ENCODE results near the gene RGMA. TPM values are rescaled to one million over a fixed set of nuclear protein-coding genes. Genes with fewer than 3 reads are reported as not detected.

RGMA gene
- total and polyA plus RNA-seq, 2 of the 8 experiments (the other 6 are each of a cell fraction or from before 2014, with no cell fraction given): 19.9 to 39.8 TPM

DNA sequence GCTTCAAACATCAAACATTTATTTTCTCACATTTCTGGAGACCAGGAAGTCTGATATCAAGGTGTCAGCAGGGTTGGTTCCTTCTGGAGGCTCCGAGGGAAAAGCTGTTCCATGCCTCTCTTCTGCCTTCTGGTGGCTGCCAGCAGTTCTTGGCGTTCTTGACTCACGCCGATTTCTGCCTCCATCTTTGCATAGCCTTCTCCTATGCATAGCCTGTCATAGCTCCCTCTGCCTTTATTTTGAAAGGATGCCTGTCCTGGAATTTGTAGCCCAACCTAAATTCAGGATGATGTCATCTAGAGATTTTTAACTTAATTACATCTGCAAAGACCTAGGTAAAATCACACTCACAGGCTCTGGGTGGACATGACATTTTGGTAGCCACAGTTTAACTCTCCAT is 70.4 kb downstream of the RGMA start (continued):
- TF ChIP-seq HDAC6 (IDR thresholded peaks at IDR 0.05; ENCODE audit: low read depth, low read length) (no peak), JUND (IDR thresholded peaks at IDR 0.05; ENCODE audit: low read length) (no peak), EP300 (IDR thresholded peaks at IDR 0.05; ENCODE audit: borderline replicate concordance in 1 of 2, low read depth in 2 of 2, low read length in 2 of 2) (no peak), SP1 (IDR thresholded peaks at IDR 0.05; ENCODE audit: low read depth, low read length) (no peak), SP2 (IDR thresholded peaks at IDR 0.05; ENCODE audit: low read length) (no peak), EZH2 (IDR thresholded peaks at IDR 0.05; ENCODE audit: low read depth, low read length, severe bottlenecking) (no peak), SIN3A (conservative IDR thresholded peaks at IDR 0.05 in 1 of 2, IDR thresholded peaks at IDR 0.05 in 1 of 2; ENCODE audit: low read depth in 1 of 2, low read length in 2 of 2) (no peak), GABPA (IDR thresholded peaks at IDR 0.05; ENCODE audit: borderline replicate concordance, insufficient read depth, low read length) (no peak), YY1 (IDR thresholded peaks at IDR 0.05; ENCODE audit: low read depth, low read length) (0 out of 2 replicates have a peak, but pooled peaks have one; percentile 50)
- TF ChIP-seq, protein P1, sequence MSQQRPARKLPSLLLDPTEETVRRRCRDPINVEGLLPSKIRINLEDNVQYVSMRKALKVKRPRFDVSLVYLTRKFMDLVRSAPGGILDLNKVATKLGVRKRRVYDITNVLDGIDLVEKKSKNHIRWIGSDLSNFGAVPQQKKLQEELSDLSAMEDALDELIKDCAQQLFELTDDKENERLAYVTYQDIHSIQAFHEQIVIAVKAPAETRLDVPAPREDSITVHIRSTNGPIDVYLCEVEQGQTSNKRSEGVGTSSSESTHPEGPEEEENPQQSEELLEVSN (IDR thresholded peaks at IDR 0.05): no peak
- TF ChIP-seq, protein P2, sequence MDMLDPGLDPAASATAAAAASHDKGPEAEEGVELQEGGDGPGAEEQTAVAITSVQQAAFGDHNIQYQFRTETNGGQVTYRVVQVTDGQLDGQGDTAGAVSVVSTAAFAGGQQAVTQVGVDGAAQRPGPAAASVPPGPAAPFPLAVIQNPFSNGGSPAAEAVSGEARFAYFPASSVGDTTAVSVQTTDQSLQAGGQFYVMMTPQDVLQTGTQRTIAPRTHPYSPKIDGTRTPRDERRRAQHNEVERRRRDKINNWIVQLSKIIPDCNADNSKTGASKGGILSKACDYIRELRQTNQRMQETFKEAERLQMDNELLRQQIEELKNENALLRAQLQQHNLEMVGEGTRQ (IDR thresholded peaks at IDR 0.05; ENCODE audit: low read length): no peak

Measured in H1 (cell line).